ENCODE results near the gene NDUFAF4. TPM values are rescaled to one million over a fixed set of nuclear protein-coding genes. Genes with fewer than 3 reads are reported as not detected.

The NDUFAF4 gene
- 20.8 TPM for total RNA-seq
- long read RNA-seq, transcript NDUFAF4-201 (3 exons, 2,399 nt): major isoform, 21 of 22 reads
- long read RNA-seq, partial matches to known transcripts: 0 of 22 reads
- long read RNA-seq, other reads (novel, unspliced or antisense): 0 of 22 reads

- intact Hi-C loops (cut with DNase I): no loop called here
- ATAC-seq: peak; percentile 100
Measured at GRCh38 chr6:96897396-96898240, at the start of gene NDUFAF4. NDUFAF4 (minus strand) TSS chr6:96897891; CDS start chr6:96897801, 90 bp downstream.

GRCh38 chr6:96947055-96947454 lies 49.4 kb upstream of the NDUFAF4 start:
- no peak for TF ChIP-seq CTCF (IDR thresholded peaks at IDR 0.05)
- no peak overlapping the region for H3K4me3 ChIP-seq
- no peaks in the 10 kb centered on the region for H3K4me1 ChIP-seq
- no peaks in the 10 kb centered on the region for H3K9me3 ChIP-seq
- ATAC-seq (no peak), DNase-seq (no peak)
- no peaks in the 10 kb centered on the region for H3K36me3 ChIP-seq
- peaks cover 7% of the 10 kb centered on the region for H3K27me3 ChIP-seq
- intact Hi-C loops (cut with DNase I): no loop called here
- no peak overlapping the region for H3K27ac ChIP-seq

More at GRCh38 chr6:96897396-96898240, at the start of gene NDUFAF4:
- H3K27me3 ChIP-seq: no peaks in the 10 kb centered on the region
- H3K9me3 ChIP-seq: no peaks in the 10 kb centered on the region
- peaks cover 39% of the 10 kb centered on the region for H3K36me3 ChIP-seq
- TF ChIP-seq CTCF (IDR thresholded peaks at IDR 0.05): peak; percentile 95
- DNase-seq: peak; percentile 98
- H3K4me1 ChIP-seq: peaks cover 18% of the 10 kb centered on the region
- H3K27ac ChIP-seq: peak within 1 kb of the TSS; percentile 81
- peak within 1 kb of the TSS; percentile 93 for H3K4me3 ChIP-seq

GRCh38 chr6:96943555-96944215 lies 46.0 kb upstream of the NDUFAF4 start:
- Histone ChIP-seq H3K27me3 (peaks cover 7% of the 10 kb centered on the region), H3K4me1 (no peaks in the 10 kb centered on the region), H3K9me3 (no peaks in the 10 kb centered on the region), H3K36me3 (no peaks in the 10 kb centered on the region), H3K4me3 (no peak overlapping the region), H3K27ac (no peak overlapping the region)
- DNase-seq (no peak), ATAC-seq (no peak)
- no peak for TF ChIP-seq CTCF (IDR thresholded peaks at IDR 0.05)
- intact Hi-C loops (cut with DNase I): no loop called here

- no peaks in the 10 kb centered on the region for H3K9me3 ChIP-seq
- no peaks in the 10 kb centered on the region for H3K36me3 ChIP-seq
- intact Hi-C loops (cut with DNase I): no loop called here
- no peak overlapping the region for H3K4me3 ChIP-seq
- no peaks in the 10 kb centered on the region for H3K4me1 ChIP-seq
- no peak for TF ChIP-seq CTCF (IDR thresholded peaks at IDR 0.05)
- ATAC-seq (no peak), DNase-seq (no peak)
- H3K27me3 ChIP-seq: peaks cover 7% of the 10 kb centered on the region
- H3K27ac ChIP-seq: no peak overlapping the region
Measured at GRCh38 chr6:96942676-96943075, 45.0 kb upstream of the NDUFAF4 start.

- DNase-seq: no peak
- intact Hi-C loops (cut with DNase I): no loop called here
Measured at GRCh38 chr6:96940322-96940721, 42.6 kb upstream of the NDUFAF4 start.

More at GRCh38 chr6:96940322-96940721, 42.6 kb upstream of the NDUFAF4 start:
- Histone ChIP-seq H3K9me3 (no peaks in the 10 kb centered on the region), H3K4me3 (no peak overlapping the region), H3K4me1 (no peaks in the 10 kb centered on the region), H3K27me3 (peaks cover 9% of the 10 kb centered on the region), H3K36me3 (no peaks in the 10 kb centered on the region), H3K27ac (no peak overlapping the region)
- no peak for ATAC-seq
- no peak for TF ChIP-seq CTCF (IDR thresholded peaks at IDR 0.05)
